ENCODE results near the gene TRPM5. TPM values are rescaled to one million over a fixed set of nuclear protein-coding genes. Genes with fewer than 3 reads are reported as not detected.
A peak's percentile ranks its signal among the peaks of the same experiment; 100 is the strongest.

TRPM5 gene
- total RNA-seq, 3 donors from 2014 or later, result 2.2 to 3.7 (median 2.5) TPM

DNA sequence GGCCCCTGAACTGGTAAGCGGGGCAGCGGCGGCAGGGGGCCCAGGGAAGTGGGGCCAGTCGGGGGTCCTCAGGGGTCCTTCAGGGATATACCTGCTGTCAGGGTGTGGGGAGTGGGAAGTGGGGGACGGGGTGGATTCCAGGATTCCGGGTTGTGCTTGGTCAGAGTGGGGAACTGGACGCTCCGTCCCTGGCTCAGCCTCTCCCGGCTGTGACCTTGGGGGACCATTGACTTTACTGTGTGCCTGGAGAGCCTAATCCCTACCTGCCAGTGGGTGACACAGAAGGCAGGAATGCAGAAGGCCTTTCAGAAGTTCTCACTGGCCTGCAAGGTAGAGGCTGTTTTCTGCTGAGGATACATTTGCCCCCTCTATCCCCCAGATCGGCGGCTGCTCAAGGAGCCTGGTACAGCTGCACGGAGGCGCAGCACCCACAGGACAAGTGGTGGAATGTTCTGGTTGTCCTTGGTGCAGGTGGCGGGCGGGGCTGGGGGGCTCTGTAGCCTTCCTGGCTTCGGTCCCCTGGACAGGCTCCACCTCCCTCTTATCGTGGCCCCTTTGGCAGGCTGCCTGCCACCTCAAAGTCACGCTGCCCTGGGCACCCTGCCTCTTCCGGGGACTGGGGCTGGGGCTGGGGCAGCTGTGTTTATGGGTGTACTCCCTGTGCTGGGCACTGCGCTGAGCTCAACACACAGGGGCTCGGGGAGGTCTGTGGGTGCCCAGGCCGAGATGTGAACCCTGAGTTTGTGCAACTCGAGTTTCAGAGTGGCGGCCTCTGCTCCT, 18.9 kb upstream of the TRPM5 start:
- DNase-seq, result peak; percentile 87 to 90 (median 89)
- Histone ChIP-seq H3K4me1 (ENCODE audit: low read depth) (peaks cover 42% of the 10 kb centered on the region), H3K9me3 (no peaks in the 10 kb centered on the region)

GRCh38 chr11:2462543-2462985, 18.2 kb upstream of the TRPM5 start:
- ATAC-seq (no peak), DNase-seq (no peak)
- Histone ChIP-seq H3K4me3 (no peak overlapping the region), H3K4me1 (ENCODE audit: low read depth) (peaks cover 40% of the 10 kb centered on the region), H3K36me3 (ENCODE audit: low read depth) (no peaks in the 10 kb centered on the region), H3K9me3 (no peaks in the 10 kb centered on the region)
- TF ChIP-seq, protein P1, sequence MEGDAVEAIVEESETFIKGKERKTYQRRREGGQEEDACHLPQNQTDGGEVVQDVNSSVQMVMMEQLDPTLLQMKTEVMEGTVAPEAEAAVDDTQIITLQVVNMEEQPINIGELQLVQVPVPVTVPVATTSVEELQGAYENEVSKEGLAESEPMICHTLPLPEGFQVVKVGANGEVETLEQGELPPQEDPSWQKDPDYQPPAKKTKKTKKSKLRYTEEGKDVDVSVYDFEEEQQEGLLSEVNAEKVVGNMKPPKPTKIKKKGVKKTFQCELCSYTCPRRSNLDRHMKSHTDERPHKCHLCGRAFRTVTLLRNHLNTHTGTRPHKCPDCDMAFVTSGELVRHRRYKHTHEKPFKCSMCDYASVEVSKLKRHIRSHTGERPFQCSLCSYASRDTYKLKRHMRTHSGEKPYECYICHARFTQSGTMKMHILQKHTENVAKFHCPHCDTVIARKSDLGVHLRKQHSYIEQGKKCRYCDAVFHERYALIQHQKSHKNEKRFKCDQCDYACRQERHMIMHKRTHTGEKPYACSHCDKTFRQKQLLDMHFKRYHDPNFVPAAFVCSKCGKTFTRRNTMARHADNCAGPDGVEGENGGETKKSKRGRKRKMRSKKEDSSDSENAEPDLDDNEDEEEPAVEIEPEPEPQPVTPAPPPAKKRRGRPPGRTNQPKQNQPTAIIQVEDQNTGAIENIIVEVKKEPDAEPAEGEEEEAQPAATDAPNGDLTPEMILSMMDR (IDR thresholded peaks at IDR 0.05), result no peak
- intact Hi-C loops (cut with DNase I, micrococcal nuclease), result no loop called here

More for the DNA sequence above, 18.9 kb upstream of the TRPM5 start:
- TF ChIP-seq, protein P1 (IDR thresholded peaks at IDR 0.05), result no peak
- Histone ChIP-seq H3K4me3 (no peak overlapping the region), H3K36me3 (ENCODE audit: low read depth) (no peaks in the 10 kb centered on the region)
- peak; percentile 83 for ATAC-seq
- intact Hi-C loops (cut with DNase I, micrococcal nuclease), result no loop called here

GRCh38 chr11:2461956-2462542, 17.7 kb upstream of the TRPM5 start:
- Histone ChIP-seq H3K36me3 (ENCODE audit: low read depth) (no peaks in the 10 kb centered on the region), H3K9me3 (no peaks in the 10 kb centered on the region), H3K4me3 (no peak overlapping the region), H3K4me1 (ENCODE audit: low read depth) (peaks cover 39% of the 10 kb centered on the region)
- TF ChIP-seq, protein P1 (IDR thresholded peaks at IDR 0.05), result no peak
- ATAC-seq (no peak), DNase-seq (no peak)
- intact Hi-C loops (cut with DNase I, micrococcal nuclease), result no loop called here

- TF ChIP-seq, protein P1 (IDR thresholded peaks at IDR 0.05), result no peak
- Histone ChIP-seq H3K9me3 (no peaks in the 10 kb centered on the region), H3K4me3 (no peak overlapping the region), H3K4me1 (ENCODE audit: low read depth) (peaks cover 34% of the 10 kb centered on the region), H3K36me3 (ENCODE audit: low read depth) (no peaks in the 10 kb centered on the region)
- ATAC-seq (no peak), DNase-seq (no peak)
- intact Hi-C loops (cut with DNase I, micrococcal nuclease), result no loop called here
These were observed 17.1 kb upstream of the TRPM5 start for GRCh38 chr11:2461253-2461955.

GRCh38 chr11:2460540-2461252, 16.4 kb upstream of the TRPM5 start:
- Histone ChIP-seq H3K4me1 (ENCODE audit: low read depth) (peaks cover 33% of the 10 kb centered on the region), H3K9me3 (no peaks in the 10 kb centered on the region), H3K4me3 (no peak overlapping the region), H3K36me3 (ENCODE audit: low read depth) (no peaks in the 10 kb centered on the region)
- ATAC-seq (peak; percentile 55), DNase-seq (peak; percentile 48 to 66 (median 58))
- TF ChIP-seq, protein P1 (IDR thresholded peaks at IDR 0.05), result no peak
- intact Hi-C loops (cut with DNase I, micrococcal nuclease), result no loop called here
